ENCODE data around the gene DEPDC1B. TPM values are rescaled to one million over a fixed set of nuclear protein-coding genes. Genes with fewer than 3 reads are reported as not detected.
"Not testable (repeated sequence)": the region's sequence is repeated elsewhere in the genome, so short reads cannot be mapped to it uniquely, and the experiment has no call there.

Gene DEPDC1B
- polyA plus RNA-seq, 2 donors: 2.3 to 2.9 TPM

DNA sequence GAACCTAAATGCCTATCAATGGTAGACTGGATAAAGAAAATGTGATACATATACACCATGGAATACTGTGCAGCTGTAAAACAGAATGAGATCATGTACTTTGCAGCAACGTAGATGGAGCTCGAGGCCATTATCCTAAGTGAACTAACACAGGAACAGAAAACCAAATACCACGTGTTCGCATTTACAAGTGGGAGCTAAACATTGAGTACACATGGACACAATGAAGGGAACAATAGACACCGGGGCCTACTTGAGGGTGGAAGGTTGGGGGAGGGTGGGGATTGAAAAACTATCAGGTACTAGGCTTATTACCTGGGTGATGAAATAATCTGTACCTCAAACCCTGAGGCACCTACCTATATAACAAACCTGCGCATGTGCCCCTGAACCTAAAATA lies 22.4 kb upstream of the DEPDC1B start:
- Histone ChIP-seq H3K36me3 (ENCODE audit: control insufficient read depth in 2 of 2, insufficient read depth in 2 of 2, low read length in 1 of 2) (no peaks in the 10 kb centered on the region), H3K4me1 (ENCODE audit: control insufficient read depth in 2 of 2, insufficient read depth in 2 of 2, low read length in 1 of 2) (no peaks in the 10 kb centered on the region), H3K9me3 (ENCODE audit: control insufficient read depth in 2 of 2, insufficient read depth in 1 of 2, low read depth in 1 of 2, low read length in 1 of 2) (no peaks in the 10 kb centered on the region), H3K27me3 (ENCODE audit: control insufficient read depth in 1 of 2, insufficient read depth in 2 of 2, low read length in 2 of 2) (no peaks in the 10 kb centered on the region), H3K4me3 (ENCODE audit: low read depth in 1 of 2, low read length in 2 of 2) (no peak overlapping the region), H3K27ac (ENCODE audit: low read depth in 2 of 2, low read length in 1 of 2) (no peak overlapping the region)
- 62 to 64% methylated on average over 6 of the region's 6 CpGs for WGBS, 2 donors

GRCh38 chr5:60719329-60719728 lies 19.4 kb upstream of the DEPDC1B start:
- H3K36me3 ChIP-seq (ENCODE audit: control insufficient read depth in 2 of 2, insufficient read depth in 2 of 2, low read length in 1 of 2): no peaks in the 10 kb centered on the region
- H3K27me3 ChIP-seq (ENCODE audit: control insufficient read depth in 1 of 2, insufficient read depth in 2 of 2, low read length in 2 of 2): no peaks in the 10 kb centered on the region
- H3K27ac ChIP-seq (ENCODE audit: low read depth in 2 of 2, low read length in 1 of 2): no peak overlapping the region
- H3K9me3 ChIP-seq (ENCODE audit: control insufficient read depth in 2 of 2, insufficient read depth in 1 of 2, low read depth in 1 of 2, low read length in 1 of 2): peaks cover 3 to 4% of the 10 kb centered on the region in 2 donors
- H3K4me1 ChIP-seq (ENCODE audit: control insufficient read depth in 2 of 2, insufficient read depth in 2 of 2, low read length in 1 of 2): no peaks in the 10 kb centered on the region
- H3K4me3 ChIP-seq (ENCODE audit: low read depth in 1 of 2, low read length in 2 of 2): no peak overlapping the region

DNA sequence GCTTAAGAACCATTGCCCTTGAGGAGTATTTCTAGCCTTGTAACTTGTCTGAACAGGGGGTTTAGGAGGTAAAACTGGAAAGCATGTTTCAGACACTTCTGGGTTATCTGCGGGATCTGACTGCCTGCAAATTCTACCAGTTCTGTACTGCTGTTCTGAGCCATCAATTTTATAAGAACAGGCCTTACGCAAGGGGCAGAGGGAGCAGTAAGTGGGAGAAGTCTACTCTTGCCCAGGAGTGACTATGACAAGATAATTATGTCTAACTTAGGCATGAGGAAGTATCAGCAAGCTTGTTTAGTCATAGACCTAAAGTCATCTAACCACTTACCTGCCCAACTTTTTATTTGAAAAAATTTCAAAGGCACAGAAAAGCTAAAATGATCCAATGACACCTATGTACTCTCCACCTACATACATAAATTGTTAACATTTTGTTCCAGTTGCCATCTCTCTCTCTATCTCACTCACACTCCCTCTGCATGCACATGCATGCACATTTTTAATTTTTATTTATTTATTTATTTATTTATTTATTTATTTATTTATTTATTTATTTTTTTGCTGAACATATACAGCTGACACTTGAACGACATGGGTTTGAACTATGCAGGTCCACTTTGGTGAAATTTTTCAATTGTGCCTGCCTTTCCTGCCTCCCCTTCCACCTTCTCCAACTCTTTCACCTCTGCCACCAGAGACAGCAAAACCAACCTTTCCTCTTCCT lies 18.4 kb upstream of the DEPDC1B start:
- WGBS, 2 donors: 75 to 84% methylated on average over 3 of the region's 3 CpGs
- Histone ChIP-seq H3K27ac (ENCODE audit: low read depth in 2 of 2, low read length in 1 of 2) (no peak overlapping the region), H3K27me3 (ENCODE audit: control insufficient read depth in 1 of 2, insufficient read depth in 2 of 2, low read length in 2 of 2) (no peaks in the 10 kb centered on the region)

DNA sequence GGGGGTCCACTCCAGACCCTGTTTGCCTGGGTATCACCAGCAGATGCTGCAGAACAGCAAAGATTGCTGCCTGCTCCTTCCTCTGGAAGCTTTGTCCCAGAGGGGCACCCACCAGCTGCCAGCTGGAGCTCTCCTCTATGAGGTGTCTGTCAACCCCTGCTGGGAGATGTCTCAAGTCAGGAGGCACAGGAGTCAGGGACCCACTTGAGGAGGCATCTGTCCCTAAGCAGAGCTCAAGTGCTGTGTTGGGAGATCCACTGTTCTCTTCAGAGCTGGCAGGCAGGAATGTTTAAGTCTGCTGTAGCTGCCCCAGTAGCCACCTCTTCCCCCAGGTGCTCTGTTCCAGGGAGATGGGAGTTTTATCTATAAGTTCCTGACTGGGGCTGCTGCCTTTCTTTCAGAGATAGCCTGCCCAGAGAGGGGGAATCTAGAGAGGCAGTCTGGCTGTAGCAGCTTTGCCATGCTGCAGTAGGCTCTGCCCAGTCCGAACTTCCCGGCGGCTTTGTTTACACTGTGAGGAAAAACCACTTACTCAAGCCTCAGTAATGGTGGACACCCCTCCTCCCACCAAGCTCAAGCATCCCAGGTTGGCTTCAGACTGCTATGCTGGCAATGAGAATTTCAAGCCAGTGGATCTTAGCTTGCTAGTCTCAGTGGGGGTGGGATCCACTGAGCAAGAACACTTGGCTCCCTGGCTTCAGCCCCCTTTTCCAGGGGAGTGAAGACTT lies 15.4 kb upstream of the DEPDC1B start:
- H3K36me3 ChIP-seq (ENCODE audit: control insufficient read depth in 2 of 2, insufficient read depth in 2 of 2, low read length in 1 of 2); H3K9me3 ChIP-seq (ENCODE audit: control insufficient read depth in 2 of 2, insufficient read depth in 1 of 2, low read depth in 1 of 2, low read length in 1 of 2); H3K27me3 ChIP-seq (ENCODE audit: control insufficient read depth in 1 of 2, insufficient read depth in 2 of 2, low read length in 2 of 2); H3K27ac ChIP-seq (ENCODE audit: low read depth in 2 of 2, low read length in 1 of 2); H3K4me1 ChIP-seq (ENCODE audit: control insufficient read depth in 2 of 2, insufficient read depth in 2 of 2, low read length in 1 of 2); H3K4me3 ChIP-seq (ENCODE audit: low read depth in 1 of 2, low read length in 2 of 2): not testable (repeated sequence)
- WGBS, 2 donors: 82 to 84% methylated on average over 3 of the region's 3 CpGs

More for the DNA sequence above, 18.4 kb upstream of the DEPDC1B start:
- no peaks in the 10 kb centered on the region for H3K4me1 ChIP-seq (ENCODE audit: control insufficient read depth in 2 of 2, insufficient read depth in 2 of 2, low read length in 1 of 2)
- H3K4me3 ChIP-seq (ENCODE audit: low read depth in 1 of 2, low read length in 2 of 2): no peak overlapping the region
- H3K9me3 ChIP-seq (ENCODE audit: control insufficient read depth in 2 of 2, insufficient read depth in 1 of 2, low read depth in 1 of 2, low read length in 1 of 2): peaks cover 3 to 4% of the 10 kb centered on the region in 2 donors
- H3K36me3 ChIP-seq (ENCODE audit: control insufficient read depth in 2 of 2, insufficient read depth in 2 of 2, low read length in 1 of 2): no peaks in the 10 kb centered on the region

DNA sequence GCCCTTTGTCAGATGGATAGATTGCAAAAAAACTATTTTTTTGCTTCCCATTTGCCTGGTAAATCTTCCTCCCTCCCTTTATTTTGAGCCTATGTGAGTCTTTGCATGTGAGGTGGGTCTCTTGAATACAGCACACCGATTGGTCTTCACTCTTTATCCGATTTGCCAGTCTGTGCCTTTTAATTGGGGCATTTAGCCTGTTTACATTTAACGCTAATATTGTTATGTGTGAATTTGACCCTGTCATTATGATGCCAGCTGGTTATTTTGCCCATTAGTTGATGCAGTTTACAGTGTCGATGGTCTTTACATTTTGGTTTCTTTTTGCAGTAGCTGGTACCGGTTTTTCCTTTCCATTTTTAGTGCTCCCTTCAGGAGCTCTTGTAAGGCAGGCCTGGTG lies 13.0 kb upstream of the DEPDC1B start:
- Histone ChIP-seq H3K4me1 (ENCODE audit: control insufficient read depth in 2 of 2, insufficient read depth in 2 of 2, low read length in 1 of 2) (no peaks in the 10 kb centered on the region), H3K4me3 (ENCODE audit: low read depth in 1 of 2, low read length in 2 of 2) (no peak overlapping the region), H3K9me3 (ENCODE audit: control insufficient read depth in 2 of 2, insufficient read depth in 1 of 2, low read depth in 1 of 2, low read length in 1 of 2) (peaks cover 3 to 4% of the 10 kb centered on the region in 2 donors), H3K27ac (ENCODE audit: low read depth in 2 of 2, low read length in 1 of 2) (no peak overlapping the region), H3K27me3 (ENCODE audit: control insufficient read depth in 1 of 2, insufficient read depth in 2 of 2, low read length in 2 of 2) (no peaks in the 10 kb centered on the region), H3K36me3 (ENCODE audit: control insufficient read depth in 2 of 2, insufficient read depth in 2 of 2, low read length in 1 of 2) (no peaks in the 10 kb centered on the region)
- 90 to 91% methylated on average over 5 of the region's 5 CpGs for WGBS, 2 donors

GRCh38 chr5:60711892-60712291 lies 11.9 kb upstream of the DEPDC1B start:
- WGBS, 2 donors: 83 to 84% methylated on average over 3 of the region's 3 CpGs
- not testable (repeated sequence) for H3K4me1 ChIP-seq (ENCODE audit: control insufficient read depth in 2 of 2, insufficient read depth in 2 of 2, low read length in 1 of 2); H3K27ac ChIP-seq (ENCODE audit: low read depth in 2 of 2, low read length in 1 of 2); H3K4me3 ChIP-seq (ENCODE audit: low read depth in 1 of 2, low read length in 2 of 2); H3K36me3 ChIP-seq (ENCODE audit: control insufficient read depth in 2 of 2, insufficient read depth in 2 of 2, low read length in 1 of 2); H3K9me3 ChIP-seq (ENCODE audit: control insufficient read depth in 2 of 2, insufficient read depth in 1 of 2, low read depth in 1 of 2, low read length in 1 of 2); H3K27me3 ChIP-seq (ENCODE audit: control insufficient read depth in 1 of 2, insufficient read depth in 2 of 2, low read length in 2 of 2)

DNA sequence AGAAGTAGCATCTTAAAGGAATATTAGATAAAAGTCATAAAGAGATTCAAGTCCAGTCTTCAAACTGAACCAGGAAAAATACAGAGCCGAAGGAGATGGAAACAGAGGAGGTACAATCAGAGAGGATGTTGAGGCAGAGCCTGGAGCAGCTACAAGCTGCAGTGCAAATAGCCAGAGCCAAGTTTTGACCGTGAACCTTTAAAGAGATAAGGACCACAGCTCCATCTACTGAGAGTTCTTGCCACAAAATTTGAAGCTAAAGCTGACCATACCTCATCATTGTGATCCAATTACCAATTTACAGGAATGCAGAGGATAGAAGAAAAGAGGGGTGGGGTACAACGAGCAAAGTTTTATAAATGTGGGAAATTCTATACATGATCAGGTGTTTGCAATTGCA lies 10.4 kb upstream of the DEPDC1B start:
- no peak overlapping the region for H3K27ac ChIP-seq (ENCODE audit: low read depth in 2 of 2, low read length in 1 of 2)
- no peaks in the 10 kb centered on the region for H3K4me1 ChIP-seq (ENCODE audit: control insufficient read depth in 2 of 2, insufficient read depth in 2 of 2, low read length in 1 of 2)
- no peak overlapping the region for H3K4me3 ChIP-seq (ENCODE audit: low read depth in 1 of 2, low read length in 2 of 2)
- peaks cover 0 to under 1% of the 10 kb centered on the region in 2 donors for H3K9me3 ChIP-seq (ENCODE audit: control insufficient read depth in 2 of 2, insufficient read depth in 1 of 2, low read depth in 1 of 2, low read length in 1 of 2)
- no peaks in the 10 kb centered on the region for H3K27me3 ChIP-seq (ENCODE audit: control insufficient read depth in 1 of 2, insufficient read depth in 2 of 2, low read length in 2 of 2)
- H3K36me3 ChIP-seq (ENCODE audit: control insufficient read depth in 2 of 2, insufficient read depth in 2 of 2, low read length in 1 of 2): no peaks in the 10 kb centered on the region
- WGBS, 2 donors: 57 to 59% methylated on average over 3 of the region's 3 CpGs

GRCh38 chr5:60705144-60705543 lies 5.2 kb upstream of the DEPDC1B start:
- H3K36me3 ChIP-seq (ENCODE audit: control insufficient read depth in 2 of 2, insufficient read depth in 2 of 2, low read length in 1 of 2): no peaks in the 10 kb centered on the region
- H3K27me3 ChIP-seq (ENCODE audit: control insufficient read depth in 1 of 2, insufficient read depth in 2 of 2, low read length in 2 of 2): no peaks in the 10 kb centered on the region
- H3K4me1 ChIP-seq (ENCODE audit: control insufficient read depth in 2 of 2, insufficient read depth in 2 of 2, low read length in 1 of 2): no peaks in the 10 kb centered on the region
- H3K4me3 ChIP-seq (ENCODE audit: low read depth in 1 of 2, low read length in 2 of 2): no peak overlapping the region
- H3K27ac ChIP-seq (ENCODE audit: low read depth in 2 of 2, low read length in 1 of 2): no peak overlapping the region
- no peaks in the 10 kb centered on the region for H3K9me3 ChIP-seq (ENCODE audit: control insufficient read depth in 2 of 2, insufficient read depth in 1 of 2, low read depth in 1 of 2, low read length in 1 of 2)

DNA sequence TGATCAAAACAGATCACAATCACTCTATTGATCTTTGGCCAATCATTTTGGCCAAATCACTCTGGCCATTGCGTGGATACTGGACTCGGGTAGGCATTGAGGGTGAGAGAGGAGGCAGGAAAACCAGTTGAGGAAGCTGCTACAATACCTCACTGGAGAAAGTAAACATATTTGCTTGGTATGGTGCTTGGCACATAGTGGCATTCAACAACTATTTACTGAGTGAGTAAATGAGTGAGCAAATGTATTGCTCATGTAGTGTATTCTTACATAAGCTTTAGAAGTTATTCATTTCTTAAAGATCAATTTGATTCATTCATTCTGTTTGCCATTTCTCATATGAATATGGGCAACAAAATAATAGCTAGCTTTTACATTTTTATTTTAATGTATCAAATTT lies 4.0 kb upstream of the DEPDC1B start:
- H3K27ac ChIP-seq (ENCODE audit: low read depth in 2 of 2, low read length in 1 of 2): no peak overlapping the region
- no peaks in the 10 kb centered on the region for H3K9me3 ChIP-seq (ENCODE audit: control insufficient read depth in 2 of 2, insufficient read depth in 1 of 2, low read depth in 1 of 2, low read length in 1 of 2)
- 79 to 87% methylated on average over 2 of the region's 2 CpGs for WGBS, 2 donors
- H3K36me3 ChIP-seq (ENCODE audit: control insufficient read depth in 2 of 2, insufficient read depth in 2 of 2, low read length in 1 of 2): no peaks in the 10 kb centered on the region
- no peak overlapping the region for H3K4me3 ChIP-seq (ENCODE audit: low read depth in 1 of 2, low read length in 2 of 2)
- H3K4me1 ChIP-seq (ENCODE audit: control insufficient read depth in 2 of 2, insufficient read depth in 2 of 2, low read length in 1 of 2): no peaks in the 10 kb centered on the region
- no peaks in the 10 kb centered on the region for H3K27me3 ChIP-seq (ENCODE audit: control insufficient read depth in 1 of 2, insufficient read depth in 2 of 2, low read length in 2 of 2)

All from esophagus (tissue), 2 donors.